ENCODE measurements around the gene KRT25. TPM values are rescaled to one million over a fixed set of nuclear protein-coding genes. Genes with fewer than 3 reads are reported as not detected.

The KRT25 gene
- total and polyA plus RNA-seq, 2 of the 4 experiments (the other 2 are of a cell fraction) = not detected

DNA sequence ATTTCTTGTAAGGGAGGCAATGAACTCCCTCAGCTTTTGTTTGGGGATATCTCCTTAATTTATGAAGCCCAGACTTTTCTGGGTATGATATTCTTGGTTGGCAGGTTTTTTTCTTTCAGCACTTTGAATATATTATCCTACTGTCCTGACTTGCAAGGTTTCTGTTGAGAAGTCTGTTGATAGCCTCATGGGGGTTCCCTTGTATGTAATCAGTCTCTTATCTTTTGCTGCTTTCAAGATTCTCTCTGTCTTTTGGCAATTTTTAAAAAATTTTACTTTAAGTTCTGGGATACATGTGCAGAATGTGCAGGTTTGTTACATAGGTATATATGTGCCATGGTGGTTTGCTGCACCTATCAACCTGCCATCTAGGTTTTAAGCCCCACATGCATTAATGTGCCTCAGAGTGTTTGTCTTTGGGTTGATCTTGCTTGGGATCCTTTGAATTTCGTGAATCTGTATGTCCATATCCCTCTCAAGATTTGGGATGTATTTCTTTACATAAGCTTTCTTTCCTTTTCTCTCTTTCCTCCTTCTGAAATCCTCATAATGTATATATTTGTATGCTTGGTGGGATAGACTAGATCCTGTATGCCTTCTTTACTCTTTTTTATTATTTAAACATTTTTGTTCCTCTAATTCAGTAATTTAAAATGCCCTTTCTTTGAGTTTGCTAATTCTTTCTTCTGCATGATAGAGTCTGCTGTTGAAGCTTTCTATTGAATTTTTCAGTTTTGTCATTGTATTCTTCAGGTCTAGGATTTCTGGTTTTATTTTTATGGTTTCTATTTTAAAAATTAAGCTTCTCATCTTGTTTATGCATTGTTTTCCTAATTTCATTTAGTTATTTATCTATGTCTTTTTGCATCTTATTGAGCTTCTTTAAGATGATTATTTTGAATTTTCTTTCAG, 5.2 kb upstream of the KRT25 start:
- Histone ChIP-seq H3K18ac (ENCODE audit: low read depth, low read length) (no peak overlapping the region), H4K8ac (ENCODE audit: low read depth in 2 of 2, low read length in 2 of 2) (no peak overlapping the region), H3K56ac (ENCODE audit: extremely low read depth, insufficient read depth, low read length) (no peak overlapping the region), H2AK9ac (replicated peaks; ENCODE audit: low read depth, low read length, poor library complexity) (no peak overlapping the region), H3K4ac (ENCODE audit: low read depth, low read length) (no peak overlapping the region), H2AFZ (replicated peaks; ENCODE audit: low read length, poor library complexity) (no peak overlapping the region), H3K4me1 (ENCODE audit: control insufficient read depth, insufficient read depth, low read length) (no peaks in the 10 kb centered on the region), H3K79me1 (ENCODE audit: low read depth in 1 of 2, low read length in 2 of 2) (no peaks in the 10 kb centered on the region), H3K4me3 (ENCODE audit: insufficient read depth, low read depth, low read length) (no peak overlapping the region), H3K9ac (ENCODE audit: low read depth, low read length) (no peak overlapping the region), H2BK120ac (ENCODE audit: low read depth, low read length) (no peak overlapping the region), H4K20me1 (ENCODE audit: insufficient read depth, low read length) (no peaks in the 10 kb centered on the region), H2BK15ac (ENCODE audit: low read depth, low read length) (no peak overlapping the region), H3K36me3 (ENCODE audit: control insufficient read depth, insufficient read depth, low read length) (no peaks in the 10 kb centered on the region), H4K5ac (ENCODE audit: low read depth, low read length) (no peak overlapping the region), H3K14ac (replicated peaks; ENCODE audit: low read depth, low read length) (no peak overlapping the region), H3K4me2 (ENCODE audit: low read depth, low read length) (no peak overlapping the region), H2AK5ac (ENCODE audit: low read depth, low read length) (no peak overlapping the region), H3K27me3 (ENCODE audit: control insufficient read depth, insufficient read depth, low read length) (peaks cover 2% of the 10 kb centered on the region; the same call in 1 of the 2 replicates), H3K9me3 (ENCODE audit: control insufficient read depth, insufficient read depth, low read length) (peaks cover 10% of the 10 kb centered on the region), H3K9me1 (ENCODE audit: insufficient read depth, low read length) (no peaks in the 10 kb centered on the region), H4K91ac (ENCODE audit: insufficient read depth, low read depth, low read length) (no peak overlapping the region), H3K23ac (ENCODE audit: low read depth, low read length) (no peak overlapping the region), H2BK20ac (ENCODE audit: low read depth, low read length) (no peak overlapping the region), H3K27ac (ENCODE audit: insufficient read depth, low read length) (no peak overlapping the region), H2BK5ac (ENCODE audit: low read depth, low read length, poor library complexity, severe bottlenecking) (no peak overlapping the region)
- in situ Hi-C loops (cut with MboI; ENCODE audit: low sequenced_read_pairs) = no loop called here
- BruUV-seq (replicated peaks) = no TSS peak
- TF ChIP-seq, protein P1, sequence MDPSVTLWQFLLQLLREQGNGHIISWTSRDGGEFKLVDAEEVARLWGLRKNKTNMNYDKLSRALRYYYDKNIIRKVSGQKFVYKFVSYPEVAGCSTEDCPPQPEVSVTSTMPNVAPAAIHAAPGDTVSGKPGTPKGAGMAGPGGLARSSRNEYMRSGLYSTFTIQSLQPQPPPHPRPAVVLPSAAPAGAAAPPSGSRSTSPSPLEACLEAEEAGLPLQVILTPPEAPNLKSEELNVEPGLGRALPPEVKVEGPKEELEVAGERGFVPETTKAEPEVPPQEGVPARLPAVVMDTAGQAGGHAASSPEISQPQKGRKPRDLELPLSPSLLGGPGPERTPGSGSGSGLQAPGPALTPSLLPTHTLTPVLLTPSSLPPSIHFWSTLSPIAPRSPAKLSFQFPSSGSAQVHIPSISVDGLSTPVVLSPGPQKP (IDR thresholded peaks at IDR 0.05; ENCODE audit: borderline replicate concordance, low read depth, low read length) = no peak
- TF ChIP-seq RAD21 (IDR thresholded peaks at IDR 0.05; ENCODE audit: low read length) (no peak), CEBPB (IDR thresholded peaks at IDR 0.05; ENCODE audit: low read depth, low read length) (no peak), MXI1 (IDR thresholded peaks at IDR 0.05; ENCODE audit: borderline replicate concordance, low read depth, low read length) (no peak), NFE2L2 (IDR thresholded peaks at IDR 0.05; ENCODE audit: low read depth, low read length) (no peak), MAFK (IDR thresholded peaks at IDR 0.05; ENCODE audit: low read depth, low read length) (no peak), USF2 (IDR thresholded peaks at IDR 0.05; ENCODE audit: low read depth, low read length) (no peak)
- no CpG with 5 or more reads among the region's 1 CpG for WGBS, 2 experiments (ENCODE audit: extremely low coverage in 2 of 2, insufficient read length in 1 of 2)
- DNase-seq (no peak), ATAC-seq (ENCODE audit: low read depth) (no peak)
- intact Hi-C loops (cut with micrococcal nuclease) = no loop called here
- POLR2A ChIA-PET (ENCODE audit: unreplicated experiment) = no interaction called here
- CTCF ChIA-PET = no interaction called here
- dilution Hi-C loops (cut with HindIII; ENCODE audit: low sequenced_read_pairs, unreplicated experiment) = no loop called here
